Measurements from ENCODE around the gene CNNM4.

GRCh38 chr2:96715658-96716057, 45.0 kb upstream of the CNNM4 start:
- TF ChIP-seq CTCF (conservative IDR thresholded peaks at IDR 0.05; ENCODE audit: low read depth, low read length) = no peak
- no peak for TF ChIP-seq RAD21 (IDR thresholded peaks at IDR 0.05; ENCODE audit: low read length)
- no peak for TF ChIP-seq CHD1 (IDR thresholded peaks at IDR 0.05; ENCODE audit: low read depth, low read length)
- TF ChIP-seq RFX5 (IDR thresholded peaks at IDR 0.05; ENCODE audit: low read depth, low read length) = no peak
- TF ChIP-seq FOS (IDR thresholded peaks at IDR 0.05; ENCODE audit: low read depth, low read length) = no peak
- TF ChIP-seq POLR2A (IDR thresholded peaks at IDR 0.05; ENCODE audit: low read depth, low read length) = no peak
- TF ChIP-seq BHLHE40 (IDR thresholded peaks at IDR 0.05; ENCODE audit: low read depth, low read length) = no peak
- TF ChIP-seq, protein P1, sequence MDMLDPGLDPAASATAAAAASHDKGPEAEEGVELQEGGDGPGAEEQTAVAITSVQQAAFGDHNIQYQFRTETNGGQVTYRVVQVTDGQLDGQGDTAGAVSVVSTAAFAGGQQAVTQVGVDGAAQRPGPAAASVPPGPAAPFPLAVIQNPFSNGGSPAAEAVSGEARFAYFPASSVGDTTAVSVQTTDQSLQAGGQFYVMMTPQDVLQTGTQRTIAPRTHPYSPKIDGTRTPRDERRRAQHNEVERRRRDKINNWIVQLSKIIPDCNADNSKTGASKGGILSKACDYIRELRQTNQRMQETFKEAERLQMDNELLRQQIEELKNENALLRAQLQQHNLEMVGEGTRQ (IDR thresholded peaks at IDR 0.05; ENCODE audit: low read depth, low read length) = no peak
- TF ChIP-seq MAZ (IDR thresholded peaks at IDR 0.05; ENCODE audit: borderline replicate concordance, low read depth, low read length) = no peak
- no peak for TF ChIP-seq SMC3 (IDR thresholded peaks at IDR 0.05; ENCODE audit: low read depth, low read length)
